ENCODE data around the gene ITGA2.

The ITGA2 gene

DNA sequence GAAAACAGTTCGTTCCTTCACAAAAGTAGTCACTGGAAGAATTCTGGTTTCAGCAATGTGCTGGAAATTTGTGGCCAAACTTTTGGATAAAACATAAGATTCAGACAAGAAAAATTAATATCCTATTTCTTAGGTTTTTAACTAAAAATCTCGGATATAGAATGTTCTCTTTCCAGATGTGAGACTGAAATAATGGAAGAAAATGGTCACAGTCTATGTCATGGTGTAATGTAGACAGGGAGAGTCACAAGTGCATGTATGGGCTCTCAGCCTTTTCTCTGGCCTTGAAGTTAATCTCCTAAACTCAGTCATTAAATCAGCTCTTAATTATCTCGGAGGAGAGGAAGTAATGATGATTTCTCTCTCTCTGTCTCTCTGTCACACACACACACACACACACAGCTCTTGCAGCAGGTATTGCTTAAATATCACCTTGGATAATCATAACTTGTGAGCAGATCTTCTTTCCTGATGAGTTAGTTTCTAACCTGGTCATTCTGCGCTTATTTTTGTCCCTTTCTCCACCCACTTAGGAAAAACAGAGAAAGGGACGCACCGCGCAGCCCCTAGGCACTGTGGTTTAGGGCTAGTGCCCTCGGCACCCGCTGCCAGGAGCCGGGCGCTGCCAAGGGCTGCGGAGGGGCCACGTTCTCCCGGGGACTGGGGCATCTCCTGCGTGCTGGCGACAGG lies 672 bp upstream of the ITGA2 start:
- DNase-seq (ENCODE audit: low read depth in 2 of 2), result no peak

DNA sequence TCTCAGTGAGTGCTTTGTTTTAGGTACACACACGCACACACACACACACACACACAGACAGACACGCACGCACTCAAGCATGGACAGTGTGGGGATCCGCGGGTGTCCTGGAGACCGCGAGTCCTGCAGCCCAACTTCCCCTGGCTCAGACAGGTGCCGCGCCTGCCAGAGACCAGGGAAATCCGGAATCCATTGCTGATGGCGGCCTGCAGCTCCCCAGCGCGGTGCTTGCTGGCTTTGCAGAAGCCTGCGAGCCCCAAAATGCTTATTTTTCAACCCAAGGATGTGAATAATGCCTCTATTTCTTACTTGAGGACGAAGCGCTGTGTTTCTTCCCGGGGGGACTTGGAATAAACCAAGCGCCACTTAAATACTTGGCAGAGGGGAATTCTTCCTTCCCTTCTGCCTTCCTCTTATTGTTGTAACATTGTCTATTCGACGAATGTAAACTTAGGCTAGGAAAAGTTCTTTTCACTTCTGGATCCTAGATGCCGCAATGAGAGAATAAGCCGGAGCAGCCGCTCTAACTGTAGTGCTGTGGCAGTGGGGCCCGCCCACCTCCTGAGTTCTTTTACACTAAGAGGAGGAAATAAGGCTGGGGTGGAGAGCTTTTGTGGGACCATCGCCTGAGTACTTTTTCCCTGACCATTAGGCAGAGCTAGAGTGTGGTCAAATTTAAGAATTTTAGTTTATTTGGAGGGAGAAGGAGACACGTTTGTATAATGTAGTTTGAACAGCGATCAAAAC lies 802 bp downstream of the ITGA2 start:
- DNase-seq (ENCODE audit: low read depth in 2 of 2), result peak in 1 of 2 donors; percentile 19

DNA sequence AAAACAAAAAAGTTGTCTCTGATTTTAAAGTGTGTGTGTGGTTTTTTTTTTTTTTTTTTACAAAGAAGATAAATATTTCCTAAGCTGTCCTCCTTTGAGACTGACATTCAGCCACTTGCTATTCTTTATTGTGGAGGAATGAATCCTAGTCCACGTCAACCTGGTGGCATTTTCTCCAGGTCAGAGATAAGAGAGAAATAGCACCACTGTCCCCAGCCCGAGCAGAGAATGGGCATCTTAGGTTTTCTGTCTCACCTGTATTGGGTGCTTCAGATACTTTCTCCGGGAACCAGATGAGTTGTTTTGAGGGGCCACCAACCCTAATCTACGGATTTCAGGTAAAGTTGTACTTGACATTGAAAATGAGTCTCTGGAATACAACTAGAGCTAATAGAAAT lies 1.4 kb downstream of the ITGA2 start:
- no peak for DNase-seq (ENCODE audit: low read depth in 2 of 2)

DNA sequence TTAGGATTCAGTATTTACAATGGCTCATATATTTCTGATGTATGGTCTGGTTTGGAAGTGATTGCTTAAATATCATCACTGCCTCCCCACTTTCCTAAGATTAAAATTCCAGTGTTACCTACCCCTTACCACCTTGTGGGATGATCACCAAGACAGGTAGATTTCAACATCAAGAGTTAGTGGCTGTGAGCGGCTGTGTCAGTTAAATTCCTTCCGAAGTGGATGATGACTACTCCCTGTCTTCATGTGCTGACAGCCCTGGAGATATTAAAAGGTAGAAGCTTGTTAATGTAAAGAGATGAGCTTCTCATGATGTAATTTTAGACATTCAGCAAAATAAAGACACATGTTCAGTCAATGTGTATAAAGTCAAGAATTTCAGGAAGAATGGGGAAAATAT lies 4.2 kb downstream of the ITGA2 start:
- no peak for DNase-seq (ENCODE audit: low read depth in 2 of 2)

DNA sequence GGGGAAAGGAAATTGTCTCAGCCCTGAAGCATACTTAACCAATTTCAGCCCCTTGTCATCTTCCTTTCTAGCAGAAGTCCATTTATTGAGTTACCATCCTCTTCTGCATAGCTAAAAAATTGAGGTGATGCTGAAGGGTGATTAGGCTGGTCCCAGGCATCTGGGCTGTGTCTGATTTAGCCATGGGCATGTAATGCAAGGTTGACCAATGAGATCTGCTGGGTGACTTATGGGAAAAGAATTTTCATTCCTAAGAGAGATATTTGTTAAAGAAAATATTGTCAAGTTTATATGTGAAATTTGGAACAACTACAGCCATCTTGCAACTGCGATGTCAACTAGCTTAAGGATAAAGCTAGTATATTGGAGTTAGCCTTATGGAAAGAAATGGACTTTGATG lies 5.1 kb downstream of the ITGA2 start:
- no peak for DNase-seq (ENCODE audit: low read depth in 2 of 2)

DNA sequence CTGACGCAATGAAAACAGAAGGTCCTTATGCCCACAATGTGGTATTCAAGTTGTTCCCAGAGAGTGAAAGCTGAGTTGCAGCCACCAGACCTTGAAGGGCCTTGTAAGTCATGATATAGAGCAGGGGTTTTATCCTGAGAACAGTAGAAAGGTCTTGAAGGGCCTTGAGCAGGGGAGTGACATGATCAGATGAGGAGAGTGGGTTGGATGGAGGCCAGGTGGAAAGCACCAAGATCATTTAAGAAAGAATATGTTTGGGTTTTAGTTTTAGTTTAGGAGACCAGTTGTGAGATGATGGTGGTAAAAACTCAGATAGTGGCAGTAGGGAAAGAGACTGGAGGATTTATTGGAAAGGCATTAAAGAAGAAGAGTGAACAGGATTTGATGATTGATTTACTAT lies 5.9 kb downstream of the ITGA2 start:
- no peak for DNase-seq (ENCODE audit: low read depth in 2 of 2)

DNA sequence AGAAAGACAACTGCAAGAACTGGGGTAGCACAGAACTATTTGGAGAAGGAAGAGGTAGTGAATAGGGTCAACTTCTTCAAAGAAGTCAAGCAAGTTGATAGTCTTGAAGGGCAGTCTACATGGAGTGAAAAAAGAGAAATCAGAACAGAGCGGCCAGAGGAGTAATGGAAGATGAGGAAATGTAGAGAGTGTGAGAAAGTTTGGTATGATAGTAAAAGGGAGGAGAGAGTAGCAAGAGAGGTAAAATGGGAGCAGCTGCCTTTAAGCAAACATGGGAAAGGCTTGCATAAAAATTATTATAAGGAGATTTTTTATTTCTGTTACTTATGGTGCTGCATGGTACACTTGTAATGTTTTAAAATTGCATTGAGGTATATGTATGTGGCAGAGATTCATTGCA lies 6.8 kb downstream of the ITGA2 start:
- no peak for DNase-seq (ENCODE audit: low read depth in 2 of 2)

DNA sequence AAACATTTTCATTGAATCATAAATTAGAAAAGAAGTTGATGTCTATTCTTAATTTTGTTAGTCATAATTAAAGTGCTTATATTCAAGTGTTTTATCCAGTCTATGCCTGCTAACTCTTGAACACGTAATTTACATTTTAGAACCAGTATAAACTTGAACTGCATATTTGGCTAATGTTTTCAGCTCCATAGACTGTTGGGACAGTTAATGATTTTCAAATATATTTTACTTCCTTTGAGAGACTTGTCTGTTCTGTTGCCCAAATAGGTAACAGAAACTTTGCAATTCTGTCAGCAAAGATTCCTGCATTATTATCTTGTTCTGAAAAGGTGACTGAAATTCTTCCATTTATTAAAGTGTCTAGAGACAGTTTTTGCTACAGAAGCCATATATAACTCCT lies 7.8 kb downstream of the ITGA2 start:
- no peak for DNase-seq (ENCODE audit: low read depth in 2 of 2)

DNA sequence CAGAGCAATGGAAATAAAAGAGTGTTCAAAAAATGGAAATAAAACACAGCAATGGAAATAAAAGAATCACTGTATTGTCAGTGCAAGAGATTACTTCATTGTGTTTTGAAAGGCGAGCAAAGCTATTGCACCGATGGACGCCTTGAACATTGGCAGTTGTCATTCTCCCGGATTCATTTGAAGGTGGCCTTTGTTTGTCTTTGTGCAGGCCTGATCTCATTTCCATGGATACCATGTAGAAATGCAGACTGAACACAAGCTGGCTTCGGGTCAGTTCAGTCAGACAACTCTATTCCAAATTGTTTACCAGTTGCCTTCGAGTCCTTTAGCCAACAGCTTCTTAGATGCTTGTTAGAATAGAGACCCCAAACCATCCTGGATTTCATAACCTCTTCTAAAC lies 8.3 kb downstream of the ITGA2 start:
- DNase-seq (ENCODE audit: low read depth in 2 of 2), result no peak

DNA sequence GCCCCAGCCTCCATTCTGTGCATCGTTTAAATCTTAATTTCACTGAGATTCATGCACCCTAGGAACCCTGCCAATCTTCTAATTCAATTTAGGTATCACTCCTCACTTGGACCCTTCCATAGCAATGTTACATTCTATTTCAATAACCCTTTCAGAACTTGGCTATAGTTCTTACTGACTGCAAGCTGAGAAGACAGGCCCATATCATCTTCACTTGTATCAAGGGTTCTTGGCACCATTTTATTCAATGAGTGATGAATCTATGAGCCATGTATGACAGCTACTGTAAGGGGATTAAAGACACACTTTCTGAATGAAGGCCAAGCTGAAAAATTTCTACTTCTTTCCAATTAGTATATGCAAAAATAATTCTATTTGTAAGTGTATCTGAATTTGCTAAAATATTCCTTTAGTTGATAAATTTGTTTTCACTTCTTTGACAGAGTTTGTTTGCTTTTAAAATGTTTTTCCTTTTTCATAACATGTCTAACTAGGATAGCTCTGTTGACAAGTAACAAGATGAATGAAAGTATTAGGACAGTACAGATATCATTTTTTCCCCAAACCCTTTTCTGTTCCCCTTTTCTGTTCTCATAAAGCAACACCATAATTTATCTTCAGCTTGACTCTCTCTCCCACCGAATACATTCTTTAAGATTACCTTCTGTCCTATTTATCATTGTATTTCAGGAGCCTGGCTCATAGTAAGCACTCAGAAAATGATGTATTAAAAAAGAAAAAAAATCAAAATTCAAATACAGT lies 9.6 kb downstream of the ITGA2 start:
- DNase-seq (ENCODE audit: low read depth in 2 of 2), result no peak

DNA sequence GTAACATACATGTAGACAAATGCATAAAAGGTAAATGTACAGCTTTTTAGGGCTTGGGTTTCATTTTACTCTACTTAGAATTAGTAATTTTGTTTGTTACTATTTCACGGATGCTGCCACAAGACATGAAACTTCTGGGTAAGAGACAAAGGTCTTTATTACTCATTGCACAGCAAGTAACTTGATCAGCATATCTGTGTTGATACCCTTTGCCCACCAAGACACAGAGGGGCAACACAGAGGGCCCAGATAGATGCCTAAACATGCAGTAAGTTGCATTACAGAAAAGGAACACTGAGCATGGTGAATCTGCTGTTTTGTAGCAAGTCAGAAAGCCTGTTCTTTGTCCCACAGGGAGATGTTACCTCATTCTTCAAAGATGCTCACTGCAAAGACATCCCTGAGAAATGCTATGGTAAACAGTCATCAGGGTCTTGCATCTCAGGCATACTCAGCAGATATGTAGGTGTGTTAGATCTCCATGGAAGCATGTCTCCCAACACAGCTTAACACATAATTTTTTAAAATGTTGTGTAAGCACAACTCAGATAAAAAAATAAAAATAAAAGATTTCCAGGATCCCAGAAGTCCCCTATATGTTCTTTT lies 10.3 kb downstream of the ITGA2 start:
- no peak for DNase-seq (ENCODE audit: low read depth in 2 of 2)

DNA sequence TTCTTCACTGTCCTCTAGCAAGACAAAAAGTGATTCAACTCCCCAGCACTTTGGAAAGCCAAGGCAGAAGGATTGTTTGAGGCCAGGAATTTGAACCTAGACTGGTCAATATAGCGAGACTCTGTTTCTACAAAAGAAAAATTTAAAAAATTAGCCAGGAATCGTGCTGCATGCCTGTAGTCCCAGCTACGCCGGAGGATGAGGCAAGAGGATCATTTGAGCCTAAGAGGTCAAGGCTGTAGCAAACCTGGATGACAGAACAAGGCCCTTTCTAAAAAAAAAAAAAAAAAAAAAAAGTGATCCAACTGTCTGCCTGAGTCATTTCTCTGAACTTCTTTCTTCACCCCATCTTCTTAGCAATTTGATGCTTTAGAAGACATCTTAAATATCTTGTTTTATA lies 12.4 kb downstream of the ITGA2 start:
- no peak for DNase-seq (ENCODE audit: low read depth in 2 of 2)

DNA sequence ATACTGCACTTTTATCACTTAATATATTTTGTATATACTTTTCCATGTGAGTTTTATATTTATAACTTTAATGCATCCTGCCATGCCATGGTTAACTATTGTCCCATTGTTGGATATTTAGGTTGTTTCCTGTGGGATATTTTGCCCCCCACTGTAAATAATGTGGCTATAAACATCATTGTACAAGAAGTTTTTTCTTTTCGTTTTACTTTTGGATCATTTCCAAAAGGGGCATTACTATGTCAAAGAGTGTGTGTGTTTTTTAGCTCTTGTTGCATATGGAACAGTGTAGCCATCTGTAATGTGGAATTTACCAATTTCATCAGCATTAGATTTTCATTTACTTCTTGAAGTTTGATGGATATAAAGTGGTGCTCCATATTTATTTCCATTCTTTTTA lies 13.3 kb downstream of the ITGA2 start:
- no peak for DNase-seq (ENCODE audit: low read depth in 2 of 2)

DNA sequence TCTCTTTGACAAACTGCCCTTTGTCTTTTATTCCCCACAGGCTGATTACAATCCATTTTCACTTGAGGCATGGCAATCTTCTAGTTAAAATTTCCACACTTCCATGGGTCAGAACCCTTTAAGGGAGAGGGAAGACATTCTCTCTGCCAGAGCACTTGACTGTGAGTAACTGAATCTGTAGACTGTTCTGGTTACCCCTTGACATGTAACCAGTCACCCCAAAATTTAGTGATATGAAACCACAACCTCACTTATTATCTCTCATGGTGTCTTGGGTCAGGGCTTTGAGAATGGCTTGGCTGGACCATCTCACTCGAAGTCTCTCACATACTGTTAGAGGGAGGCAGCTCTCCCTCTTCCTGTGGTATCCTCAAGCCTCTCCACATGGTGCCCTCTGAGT lies 14.0 kb downstream of the ITGA2 start:
- no peak for DNase-seq (ENCODE audit: low read depth in 2 of 2)

DNA sequence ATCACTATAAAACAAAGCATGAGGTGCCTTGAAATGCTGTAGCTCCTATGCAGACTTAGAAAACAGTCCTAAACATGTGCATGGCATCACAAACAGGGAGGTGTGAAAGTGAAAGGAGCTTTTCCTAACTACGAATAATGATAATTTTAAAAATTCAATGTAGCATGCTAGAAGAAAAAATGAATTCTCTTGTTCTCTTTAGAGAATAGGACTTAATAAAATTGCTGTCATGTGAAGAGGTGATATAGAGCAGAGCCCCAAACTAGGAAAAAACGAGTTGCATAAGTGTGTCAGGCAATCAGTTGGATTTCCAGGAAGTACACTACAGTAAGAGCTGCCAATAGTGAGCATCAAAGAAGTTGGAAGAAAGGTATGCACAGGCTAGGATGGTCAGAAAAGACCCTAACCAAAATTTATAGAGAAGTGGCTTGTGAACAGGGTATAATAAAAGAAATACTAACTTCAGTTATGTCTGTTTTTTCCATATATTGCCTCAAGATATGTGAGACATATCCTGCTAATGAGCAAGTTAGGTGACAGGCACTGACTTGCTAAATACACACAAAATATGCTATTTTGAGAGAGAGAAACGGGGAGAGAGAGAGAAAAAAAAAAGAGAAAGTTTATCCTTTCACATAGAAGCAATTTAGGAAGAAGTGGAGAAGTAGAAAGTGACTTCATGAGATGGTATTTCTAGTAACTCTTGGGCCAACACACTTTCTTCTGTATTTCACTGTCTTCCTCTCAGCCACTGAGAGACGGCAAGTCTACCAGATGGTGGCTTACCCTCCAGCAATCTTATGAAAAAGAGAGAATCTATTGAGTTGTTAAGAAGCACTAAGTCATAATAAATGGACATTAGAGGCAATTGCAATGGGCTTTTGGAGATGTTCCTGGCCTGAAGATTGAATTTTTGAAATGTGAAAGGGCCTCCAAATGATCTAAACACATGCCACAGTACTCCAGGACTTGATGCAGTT lies 18.0 kb downstream of the ITGA2 start:
- DNase-seq (ENCODE audit: low read depth in 2 of 2), result no peak

DNA sequence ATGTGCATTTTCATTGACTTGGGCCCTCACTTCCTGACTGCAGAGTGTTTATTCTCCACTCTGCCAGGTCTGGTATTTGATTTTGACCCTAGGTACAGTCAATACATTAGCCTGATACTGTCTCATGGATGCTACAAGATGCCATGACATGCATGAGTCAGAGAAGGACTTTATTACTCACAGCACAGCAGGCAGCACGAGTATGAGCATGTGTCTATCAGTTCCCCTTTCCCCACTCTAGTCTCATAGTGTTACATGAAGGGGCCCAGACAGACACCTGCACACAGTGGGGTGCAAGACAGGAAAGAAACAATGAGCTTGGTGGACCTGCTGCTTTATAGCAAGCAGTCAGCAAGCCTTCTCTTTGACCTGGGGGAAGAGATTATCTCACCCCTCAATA lies 19.6 kb downstream of the ITGA2 start:
- DNase-seq (ENCODE audit: low read depth in 2 of 2), result no peak

DNA sequence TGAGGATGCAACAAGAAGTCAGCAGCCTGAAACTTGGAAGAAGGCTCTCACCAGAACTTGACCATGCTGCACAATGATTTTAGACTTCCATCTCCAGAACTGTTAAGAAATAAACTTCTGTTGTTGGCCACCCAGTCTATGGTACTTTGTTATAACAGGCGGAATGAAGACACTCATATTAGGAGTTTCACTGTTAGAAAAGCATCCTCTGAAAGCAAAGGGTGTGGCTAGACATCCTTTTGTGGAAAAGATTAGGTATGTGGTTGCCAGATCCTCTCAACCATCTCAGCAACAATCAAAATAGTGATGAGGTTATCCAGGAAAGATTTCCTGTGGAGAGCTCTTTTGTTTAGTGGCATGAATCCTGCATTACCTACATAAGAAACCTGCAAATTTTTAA lies 20.7 kb downstream of the ITGA2 start:
- DNase-seq (ENCODE audit: low read depth in 2 of 2), result no peak

DNA sequence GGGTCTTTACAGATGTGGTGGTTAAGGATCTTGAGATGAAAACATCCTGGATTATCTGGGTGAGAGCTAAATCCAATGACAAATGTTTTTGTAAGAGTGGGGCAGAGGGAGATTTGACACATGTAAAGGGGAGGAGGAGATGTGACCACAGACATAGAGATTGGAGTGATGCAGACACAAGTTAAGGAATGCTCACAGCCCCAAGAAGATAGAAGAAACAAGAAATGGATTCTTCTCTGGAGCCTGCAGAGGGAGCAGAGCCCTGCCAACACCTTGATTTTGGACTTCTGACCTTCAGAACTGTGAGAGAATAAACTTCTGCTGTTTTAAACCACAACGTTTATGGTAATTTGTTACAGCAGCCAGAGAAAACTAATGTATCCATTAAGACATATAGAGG lies 21.7 kb downstream of the ITGA2 start:
- no peak for DNase-seq (ENCODE audit: low read depth in 2 of 2)

DNA sequence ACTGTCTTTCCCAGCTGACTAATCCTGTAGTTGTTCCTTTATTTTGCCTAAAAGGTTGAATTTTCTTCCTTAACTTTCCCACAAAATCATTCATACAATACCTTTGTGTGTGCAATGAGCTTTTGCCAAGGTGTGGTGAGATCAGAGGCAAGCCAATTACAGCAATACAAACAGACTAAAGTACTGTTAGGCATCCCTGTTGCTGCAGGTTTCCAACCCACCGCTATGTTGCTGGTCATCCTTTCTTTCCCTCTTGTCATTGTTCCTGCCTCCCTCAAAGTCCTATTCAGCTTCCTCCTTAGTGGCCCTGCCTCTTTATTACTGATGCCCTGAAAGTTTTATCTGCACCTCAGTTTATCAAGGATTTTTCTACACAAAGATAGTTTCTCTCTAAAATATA lies 22.1 kb downstream of the ITGA2 start:
- DNase-seq (ENCODE audit: low read depth in 2 of 2), result no peak

DNA sequence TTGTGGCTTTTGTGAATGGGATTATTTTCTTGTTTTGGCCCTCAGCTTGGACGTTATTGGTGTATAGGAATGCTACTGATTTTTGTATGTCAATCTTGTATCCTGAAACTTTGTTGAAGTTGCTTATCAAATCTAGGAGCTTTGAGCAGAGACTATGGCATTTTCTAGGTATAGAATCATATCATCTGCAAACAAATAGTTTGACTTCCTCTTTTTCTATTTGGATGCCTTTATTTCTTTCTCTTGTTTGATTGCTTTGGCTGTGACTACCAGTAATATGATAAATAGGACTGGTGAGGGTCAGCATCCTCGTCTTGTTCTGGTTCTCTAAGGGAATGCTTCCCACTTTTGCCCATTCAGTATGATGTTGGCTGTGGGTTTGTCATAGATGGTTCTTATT lies 24.7 kb downstream of the ITGA2 start:
- no peak for DNase-seq (ENCODE audit: low read depth in 2 of 2)

DNA sequence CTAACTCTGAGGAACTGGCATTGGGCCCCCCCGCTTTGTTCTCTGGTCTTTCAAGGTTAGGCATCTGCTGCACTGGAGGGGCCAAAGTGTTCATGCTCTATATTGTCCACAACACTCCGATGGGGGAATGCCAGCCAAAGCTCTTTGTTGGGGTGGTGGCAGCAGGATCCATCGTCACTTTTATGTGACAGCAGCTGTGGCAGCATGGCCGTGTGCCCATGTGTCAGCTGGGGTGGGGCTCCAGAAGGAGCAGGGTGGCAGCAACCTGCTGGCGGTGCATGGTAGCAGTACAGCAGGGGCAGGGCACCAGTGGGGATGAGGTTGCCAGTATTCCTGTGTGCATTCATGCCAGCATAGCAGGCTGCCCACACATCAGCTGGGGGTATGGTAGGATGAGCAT lies 28.2 kb downstream of the ITGA2 start:
- no peak for DNase-seq (ENCODE audit: low read depth in 2 of 2)

All from stimulated activated CD8-positive, alpha-beta memory T cell treated with anti-CD3 and anti-CD28 coated beads, Interleukin-2, amount 100 ng/mL, for 48 hours (primary cell).